ENCODE data around the gene KLF17.

- TF ChIP-seq POLR2A (IDR thresholded peaks at IDR 0.05; ENCODE audit: low read length) (no peak), GATA1 (IDR thresholded peaks at IDR 0.05; ENCODE audit: low read depth, low read length) (no peak)
These were observed 46.4 kb upstream of the KLF17 start for GRCh38 chr1:44072204-44072603.
